IPS-NIHi7 (cell line): ENCODE data around the gene KLHL29.
"Not testable (repeated sequence)": the region's sequence is repeated elsewhere in the genome, so short reads cannot be mapped to it uniquely, and the experiment has no call there.

Experiments used
- DNase-seq: peaks from one replicate; pipeline ENCODE4 v3.0.0; 2012; ENCODE audit warnings: mixed read lengths; ENCODE audit errors: extremely low spot score

The KLHL29 gene

DNA sequence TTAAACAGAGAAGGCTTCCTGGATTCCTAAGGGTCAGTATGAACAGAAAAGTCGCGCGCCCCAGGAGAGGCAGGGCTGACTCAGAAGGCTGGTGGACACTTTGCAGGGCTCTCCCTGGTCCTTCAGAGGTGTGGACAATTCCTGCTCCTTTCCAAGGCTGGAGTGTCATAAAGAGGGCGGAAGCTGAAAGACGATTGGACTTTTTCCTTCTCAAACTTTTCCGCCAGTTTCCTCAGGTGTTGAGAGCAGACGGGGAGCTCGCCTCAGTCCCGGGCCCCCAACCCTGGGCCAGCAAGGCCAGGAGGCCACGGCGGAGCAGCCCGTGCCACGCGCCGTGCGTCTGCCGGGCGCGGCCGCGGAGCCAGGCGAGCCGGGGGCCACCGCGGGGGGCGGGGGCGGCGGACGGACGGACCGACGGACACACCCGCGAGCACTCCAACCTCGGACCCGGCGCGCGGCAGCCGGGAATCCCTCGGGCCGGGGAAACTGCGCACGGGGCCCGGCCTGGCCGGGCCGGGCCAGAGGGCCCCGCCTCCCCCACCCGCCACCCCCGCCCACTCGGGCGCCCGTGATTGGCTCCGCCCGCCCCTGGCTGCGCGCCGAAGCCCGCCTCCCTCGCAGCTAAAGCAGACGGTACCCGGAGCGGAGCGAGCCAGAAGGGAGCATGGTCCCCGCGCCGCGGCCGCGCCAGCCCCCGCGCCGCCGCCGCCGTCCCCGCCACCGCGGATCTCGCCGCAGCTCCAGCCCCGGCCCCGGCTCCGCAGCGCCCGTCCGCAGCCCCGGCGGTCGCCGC is at the start of gene KLHL29:
Gene KLHL29 (plus strand): TSS at position 629 of the 793 bp plus-strand sequence. CDS start 177,018 bp downstream, outside the sequence.
- DNase-seq: peak; percentile 87

DNA sequence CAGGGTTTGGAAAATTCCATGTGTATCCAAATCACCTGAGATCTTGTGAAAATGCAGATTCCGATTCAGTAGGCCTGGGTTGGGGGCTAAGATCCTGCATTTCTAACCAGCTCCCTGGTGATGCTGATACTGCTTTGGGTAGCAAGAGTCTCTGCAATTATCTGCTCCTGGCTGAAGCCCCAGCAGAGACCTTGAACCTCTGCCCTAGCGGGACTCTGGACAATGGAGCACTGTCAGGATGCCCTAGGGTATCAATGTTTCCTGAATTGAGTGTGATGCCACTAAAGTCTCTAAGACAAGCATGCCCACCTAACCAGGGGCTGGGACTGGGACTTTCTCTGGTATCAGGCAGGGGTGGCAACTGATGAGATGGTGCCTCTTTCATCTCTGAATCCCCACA is 49.4 kb upstream of the KLHL29 start:
- DNase-seq: no peak

DNA sequence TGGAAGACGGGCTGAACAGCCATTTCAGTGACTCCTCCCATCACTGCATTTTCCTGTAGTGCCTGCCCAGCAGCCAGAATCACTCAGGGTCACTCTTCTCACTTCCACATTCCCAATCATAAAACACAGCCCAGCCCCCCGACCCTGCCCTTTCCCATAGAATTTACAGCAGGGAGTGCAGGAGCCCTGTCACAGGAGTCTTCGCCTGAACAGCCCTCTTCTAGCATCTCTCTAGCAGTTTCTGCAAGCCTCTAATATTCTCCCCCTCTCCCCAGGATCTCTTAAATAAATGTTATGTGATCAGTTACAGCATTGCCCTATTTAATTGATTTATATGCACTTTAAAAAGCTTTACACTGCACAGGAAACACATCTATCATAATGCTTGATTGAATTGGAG is 42.9 kb upstream of the KLHL29 start:
- no peak for DNase-seq

DNA sequence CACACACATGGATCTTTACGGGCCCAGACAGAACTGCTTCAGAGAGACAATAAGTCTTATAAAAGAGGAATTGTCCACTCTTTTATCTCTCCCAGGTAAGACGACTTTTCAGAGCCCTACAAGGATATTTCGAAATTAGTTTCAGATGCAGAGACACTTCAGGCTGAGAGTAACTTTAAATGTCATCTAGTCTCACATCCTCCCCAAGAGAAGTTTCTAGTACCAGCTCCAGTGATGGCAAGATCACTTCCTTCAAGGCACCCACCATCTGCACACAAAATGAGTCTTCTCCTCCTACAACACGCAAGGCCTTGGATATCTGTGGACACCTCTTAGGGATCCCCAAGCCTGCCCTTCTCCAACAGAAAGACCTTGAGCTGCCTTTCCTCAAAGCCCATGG is 39.0 kb upstream of the KLHL29 start:
- DNase-seq: no peak

DNA sequence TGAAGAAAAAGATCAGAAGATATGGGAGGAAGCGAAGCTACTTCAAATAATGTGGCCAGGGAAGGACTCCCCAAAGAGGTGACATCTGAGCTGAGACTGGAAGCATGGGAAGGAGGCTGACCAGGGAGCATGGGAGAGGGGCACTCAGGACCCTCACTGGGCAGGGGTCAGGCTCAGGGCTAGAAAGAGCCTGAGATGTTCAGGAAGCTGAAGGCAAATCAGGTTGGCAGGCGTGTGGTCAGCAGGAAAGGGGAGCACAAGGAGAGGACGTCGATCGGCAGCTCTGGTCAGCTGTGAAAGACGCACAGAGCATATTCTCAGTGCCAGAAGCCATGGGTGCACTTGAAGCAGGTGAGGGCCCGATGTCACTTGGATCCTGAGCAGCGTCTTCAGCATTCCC is 38.2 kb upstream of the KLHL29 start:
- no peak for DNase-seq

DNA sequence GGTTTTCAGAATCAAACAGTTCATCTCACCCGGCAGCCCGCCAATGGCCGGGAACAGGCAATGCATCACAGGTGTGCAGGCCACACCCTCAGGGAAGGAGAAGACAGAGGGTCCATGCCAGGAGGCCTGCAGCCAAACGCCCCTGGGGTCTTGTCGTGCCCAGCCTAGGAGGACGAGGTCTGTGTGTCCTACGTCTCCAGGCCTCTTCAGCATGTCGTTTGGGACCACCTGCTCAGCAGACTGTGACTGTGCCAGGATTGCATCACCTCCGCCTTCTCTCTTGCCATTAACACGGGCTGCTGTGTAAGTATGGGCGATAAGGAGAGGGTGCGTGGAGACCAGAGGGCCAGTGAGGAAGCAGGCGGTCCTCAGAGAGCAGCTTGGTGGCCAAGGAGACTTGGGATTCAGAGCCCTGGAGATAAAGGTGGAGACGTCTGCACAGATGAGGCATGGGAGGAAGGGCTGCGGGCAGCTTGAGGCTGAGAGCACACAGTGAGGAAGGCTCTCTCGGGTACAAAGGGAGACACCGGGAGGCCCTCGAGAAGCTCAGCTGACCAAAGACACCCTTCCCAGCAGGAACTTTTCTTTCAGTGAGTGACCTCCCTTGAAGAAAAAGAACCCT is 37.4 kb upstream of the KLHL29 start:
- DNase-seq: no peak

DNA sequence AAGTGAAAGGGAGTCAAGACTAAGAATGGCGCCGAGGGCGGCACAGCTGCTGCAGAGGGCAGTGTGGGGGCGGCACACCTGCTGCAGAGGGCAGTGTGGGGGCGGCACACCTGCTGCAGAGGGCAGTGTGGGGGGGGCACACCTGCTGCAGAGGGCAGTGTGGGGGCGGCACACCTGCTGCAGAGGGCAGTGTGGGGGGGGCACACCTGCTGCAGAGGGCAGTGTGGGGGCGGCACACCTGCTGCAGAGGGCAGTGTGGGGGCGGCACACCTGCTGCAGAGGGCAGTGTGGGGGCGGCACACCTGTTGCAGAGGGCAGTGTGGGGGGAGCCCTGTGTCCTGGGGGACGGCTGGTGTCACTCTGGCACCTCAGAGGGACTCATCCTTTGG is 36.9 kb upstream of the KLHL29 start:
- not testable (repeated sequence) for DNase-seq

DNA sequence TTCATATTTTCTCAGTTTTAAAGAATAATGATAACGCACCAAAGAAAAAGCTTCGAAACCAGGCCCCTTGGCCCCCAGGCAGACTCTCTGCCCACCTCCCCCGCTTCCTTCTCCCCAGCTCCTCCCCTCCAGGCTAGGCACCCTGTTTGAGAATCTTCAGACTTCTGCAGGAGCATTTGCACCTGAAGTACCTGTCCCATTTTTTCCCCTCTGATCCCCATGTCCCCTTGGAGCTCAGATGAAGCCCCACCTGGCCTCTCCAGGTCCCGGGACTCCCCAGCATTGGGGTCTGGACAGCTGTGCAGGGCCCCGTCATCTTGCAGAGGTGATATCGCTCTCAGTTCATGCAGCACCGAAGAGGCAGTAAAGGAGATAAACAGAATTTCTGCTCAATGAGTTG is 35.5 kb upstream of the KLHL29 start:
- DNase-seq: no peak

DNA sequence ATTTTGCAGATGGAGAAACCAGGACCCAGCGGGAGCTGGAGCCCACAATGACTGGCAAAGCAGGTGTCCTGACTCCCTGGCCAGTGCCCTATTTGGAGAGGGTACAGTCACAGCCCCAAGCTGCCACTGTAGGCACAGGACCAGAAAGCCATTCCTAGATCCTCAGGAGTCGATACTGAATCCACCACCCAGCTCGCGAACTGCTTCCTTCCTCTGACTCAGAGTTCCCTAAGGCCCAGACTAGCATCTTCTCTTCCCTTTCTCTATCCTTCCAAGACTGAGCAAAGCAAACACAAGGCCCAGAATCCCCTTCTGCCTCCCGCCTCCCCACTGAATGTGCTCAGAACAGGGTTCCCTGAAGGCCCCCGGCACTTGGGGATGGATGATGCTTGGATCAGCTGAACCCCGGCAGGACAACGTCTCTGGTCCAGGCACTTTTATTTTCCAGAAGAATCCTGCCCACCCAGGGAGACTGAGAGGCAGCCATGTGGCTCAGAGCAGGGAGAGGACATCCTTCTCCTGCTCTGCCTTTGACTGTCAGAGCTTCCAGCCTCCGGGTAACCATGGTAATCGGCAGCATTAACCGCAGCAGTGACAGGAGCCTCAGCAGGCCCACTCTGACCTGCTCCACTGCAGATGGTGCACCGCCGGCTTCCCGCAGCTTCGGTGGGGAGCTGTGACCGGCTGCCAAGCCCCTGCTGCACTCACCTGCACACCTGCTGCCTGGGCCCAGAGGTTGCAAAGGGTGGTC is 34.8 kb upstream of the KLHL29 start:
- DNase-seq: no peak

DNA sequence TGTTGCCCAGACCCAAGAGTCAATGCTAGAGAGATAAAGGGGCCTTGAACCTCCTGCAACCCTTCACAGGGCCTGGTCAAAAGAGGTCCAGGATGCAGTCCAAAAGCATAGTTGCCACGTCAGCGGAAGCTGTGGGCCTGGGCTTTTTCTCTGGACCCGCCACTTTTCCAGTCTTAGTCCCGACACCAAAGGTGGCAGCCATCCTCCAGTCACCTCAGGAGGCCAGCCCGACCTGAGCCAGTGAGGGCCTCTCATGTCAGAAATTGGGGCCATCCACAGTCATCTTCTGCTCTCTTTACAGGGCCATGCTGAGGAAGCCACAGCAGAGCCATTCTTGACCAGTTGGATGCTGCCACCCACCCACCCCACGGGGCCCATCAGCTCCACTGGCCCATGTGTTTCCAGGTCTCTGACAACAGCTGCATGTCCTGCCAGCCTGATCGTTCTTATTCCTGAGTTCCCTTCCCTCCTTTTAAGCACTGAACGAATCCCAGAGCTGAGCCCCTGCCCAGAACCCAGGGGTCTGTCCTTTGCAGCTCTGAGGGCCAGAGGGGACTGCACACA is 34.1 kb upstream of the KLHL29 start:
- DNase-seq: no peak

DNA sequence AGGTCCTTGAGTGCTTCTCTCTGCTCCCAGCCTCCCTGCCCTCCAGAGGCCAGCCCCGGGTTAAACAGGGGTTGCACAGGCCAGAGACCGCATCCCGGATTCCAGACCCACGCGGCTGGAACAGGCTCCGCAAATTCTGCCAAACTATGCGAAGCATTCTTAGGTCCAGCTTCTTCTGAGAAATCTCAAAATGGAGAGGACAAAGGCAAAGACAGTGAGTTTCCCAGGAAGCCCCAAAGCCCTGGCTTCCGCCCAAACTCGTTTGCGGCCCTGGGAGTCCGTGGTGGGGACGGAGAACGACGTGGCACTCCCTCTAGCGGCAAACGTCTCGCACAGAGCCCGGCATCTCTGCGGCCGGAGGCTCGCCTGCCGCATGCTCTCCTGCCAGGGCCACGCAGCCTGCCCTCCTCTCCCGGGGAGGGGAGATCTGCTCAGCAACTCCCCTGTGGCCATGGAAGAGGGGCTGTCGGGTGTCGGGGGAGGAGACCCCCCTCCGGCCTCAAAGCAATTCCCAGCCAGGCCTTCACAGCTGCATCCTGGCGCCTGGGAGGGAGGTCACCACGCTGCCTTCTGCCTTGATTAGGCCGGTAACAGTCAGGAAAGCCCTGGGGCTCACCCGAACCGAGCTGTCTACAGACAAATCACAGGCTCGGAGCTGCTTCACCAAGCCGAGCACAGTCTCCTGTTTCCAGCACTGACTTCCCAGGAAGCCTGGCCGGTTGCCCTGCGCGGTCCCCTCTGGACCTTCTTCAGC is 33.4 kb upstream of the KLHL29 start:
- DNase-seq: peak; percentile 95

DNA sequence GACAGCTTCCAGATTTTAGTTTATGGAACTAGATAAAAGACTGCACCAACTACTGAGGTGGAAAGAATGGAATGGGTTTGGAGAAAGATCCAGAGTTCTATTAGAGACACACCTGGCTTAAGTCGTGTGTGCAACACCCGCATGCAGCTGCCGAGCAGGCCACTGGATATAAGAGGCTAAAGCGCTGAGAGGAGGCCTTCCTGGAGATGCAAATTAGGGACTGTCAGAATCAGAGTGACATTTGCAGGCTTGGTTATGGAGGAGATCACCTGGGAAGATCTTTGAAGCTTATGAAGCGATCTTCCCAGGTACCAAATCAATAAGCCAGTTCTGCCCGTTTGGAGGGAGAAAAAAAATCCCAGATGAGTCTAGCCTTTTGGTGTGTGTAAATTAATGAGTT is 30.4 kb upstream of the KLHL29 start:
- no peak for DNase-seq

DNA sequence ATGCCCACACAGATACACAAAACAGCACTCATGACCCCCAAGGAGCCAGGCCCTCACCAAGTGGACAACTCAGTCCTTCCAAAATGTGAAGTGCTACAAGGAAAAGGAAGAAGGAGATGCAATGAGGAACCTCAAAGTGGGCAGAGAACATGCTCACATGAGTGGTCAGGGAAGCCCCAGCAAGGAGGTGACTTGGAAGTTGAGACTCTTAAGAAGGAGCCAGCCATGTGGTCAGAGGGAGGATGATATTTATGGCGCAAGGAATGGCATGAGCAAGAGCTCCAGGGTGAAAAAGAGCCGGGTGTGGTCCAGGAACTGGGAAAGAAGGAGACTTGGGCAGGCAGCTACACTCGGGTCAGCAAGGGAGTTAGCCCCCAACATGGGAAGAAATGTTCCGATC is 30.0 kb upstream of the KLHL29 start:
- no peak for DNase-seq

DNA sequence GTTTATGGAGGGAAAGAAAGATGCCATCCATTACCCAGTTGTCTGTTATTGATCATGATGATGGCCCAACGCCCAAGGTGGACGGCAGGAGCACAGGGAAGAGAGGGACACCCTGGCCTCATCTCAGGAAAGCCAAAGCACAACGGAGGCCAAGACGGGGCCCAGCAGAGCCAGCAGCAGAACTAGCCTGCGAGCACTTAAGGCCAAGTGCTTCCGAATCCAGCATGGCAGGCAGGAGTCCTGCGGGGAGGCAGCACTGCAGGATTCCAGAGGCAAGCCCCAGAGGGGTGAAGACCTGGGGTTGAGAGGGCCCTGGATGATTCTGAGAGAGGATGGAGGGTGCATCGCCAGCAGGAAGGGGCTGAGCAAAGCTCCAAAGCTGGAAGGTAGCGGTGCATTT is 28.3 kb upstream of the KLHL29 start:
- DNase-seq: no peak

DNA sequence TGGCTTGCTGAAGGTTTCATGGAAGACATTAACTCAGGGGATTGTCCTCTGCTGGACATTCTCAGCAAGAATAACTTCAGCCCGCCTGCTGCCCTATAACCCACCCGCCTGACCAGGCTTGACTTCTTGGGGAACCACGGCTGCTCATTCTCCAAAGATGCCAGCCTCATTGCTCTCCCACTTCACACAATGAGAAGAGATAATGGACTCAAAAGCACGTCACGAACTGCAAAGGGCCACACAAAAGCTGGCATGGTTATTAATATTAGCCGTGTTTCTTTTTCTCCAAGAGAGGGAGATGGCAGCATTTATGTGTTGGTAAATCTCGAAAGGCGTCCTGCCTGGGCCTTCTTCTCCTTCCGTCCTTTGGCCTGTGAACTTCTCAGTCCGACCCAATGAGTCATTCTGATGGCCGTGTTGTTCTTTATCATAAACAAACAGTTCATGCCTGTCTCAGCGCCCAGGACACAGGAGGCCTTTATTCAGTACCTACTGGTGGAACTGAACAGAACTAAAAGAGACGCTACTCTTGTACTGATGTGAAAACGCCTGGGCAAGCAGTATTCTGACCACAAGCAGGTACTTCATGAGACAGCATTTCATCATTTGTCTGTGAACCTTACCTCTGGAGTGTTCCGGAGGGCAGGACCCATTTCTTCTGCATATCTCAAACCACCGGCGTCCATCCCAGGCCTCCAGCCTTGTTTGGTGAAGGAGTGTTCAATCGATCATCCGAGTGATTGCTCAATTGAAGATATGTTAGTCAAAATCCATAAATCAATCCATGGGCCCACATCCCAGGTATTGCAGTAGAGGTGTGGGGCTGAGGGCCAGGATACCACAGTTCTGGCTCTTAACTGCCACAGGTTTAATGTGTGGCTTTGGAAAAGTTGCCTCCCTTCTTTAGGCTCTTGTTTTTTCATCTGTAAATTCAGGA is 25.1 kb upstream of the KLHL29 start:
- no peak for DNase-seq

DNA sequence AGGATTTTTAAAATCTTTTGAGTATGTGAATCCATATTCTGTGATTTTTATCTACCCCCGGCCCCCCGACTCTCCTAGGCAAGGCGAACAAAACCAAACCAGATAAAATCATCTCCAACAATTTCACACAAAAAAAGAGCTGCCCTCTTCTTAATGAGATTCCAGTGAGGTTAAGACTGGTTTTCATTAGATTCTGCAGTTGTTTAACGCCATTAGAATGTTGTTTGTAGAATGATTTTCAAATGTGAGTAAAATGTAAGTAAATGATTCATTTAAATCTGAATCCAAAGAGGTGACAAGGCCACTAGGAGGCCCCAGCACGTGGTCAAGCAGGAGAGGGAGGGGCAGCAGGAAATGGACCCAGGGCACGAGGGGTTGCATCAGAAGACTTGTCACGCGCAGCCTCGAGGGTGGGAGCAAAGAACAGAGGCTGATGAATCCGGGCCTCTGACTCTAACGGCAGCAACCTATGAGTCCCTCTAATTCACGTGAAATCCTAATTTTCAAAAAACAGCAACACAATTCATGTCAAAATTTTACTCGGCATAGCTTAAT is 24.3 kb upstream of the KLHL29 start:
- DNase-seq: peak; percentile 53

DNA sequence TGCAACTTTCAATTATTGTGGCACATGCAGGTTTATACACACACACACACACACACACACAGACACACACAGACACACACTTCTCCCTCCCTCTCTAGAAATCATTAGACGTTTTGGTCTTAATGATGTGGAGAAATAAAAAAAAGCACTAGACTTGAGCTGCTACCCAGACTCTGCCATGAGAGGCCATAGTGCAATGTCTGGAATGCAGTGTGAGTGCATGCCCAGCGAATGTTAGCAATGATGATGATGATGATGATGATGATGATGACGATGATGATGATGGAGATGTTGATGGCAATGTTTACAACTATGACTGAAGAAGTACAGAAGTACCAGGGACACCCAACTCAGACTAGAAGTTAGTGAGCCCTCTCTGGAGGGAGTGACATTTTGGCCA is 23.8 kb upstream of the KLHL29 start:
- no peak for DNase-seq

DNA sequence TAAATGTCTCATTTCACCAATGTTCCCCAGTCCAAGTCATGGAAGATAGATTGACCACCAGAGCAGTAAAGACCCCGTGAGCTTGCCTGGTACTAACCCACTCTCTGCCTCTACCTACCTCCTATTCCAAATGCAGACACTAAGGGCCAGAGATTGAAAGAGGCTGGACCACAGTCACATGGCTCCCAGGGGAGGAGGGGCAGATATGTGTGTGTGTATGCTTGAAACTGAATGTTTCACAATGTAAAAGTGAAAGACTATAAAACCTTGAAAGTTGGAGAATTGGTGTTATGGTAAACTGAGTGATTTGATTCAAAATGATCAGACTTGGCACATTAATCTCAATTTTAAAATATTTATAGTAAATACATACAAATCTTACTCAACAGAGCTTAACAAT is 21.7 kb upstream of the KLHL29 start:
- DNase-seq: no peak

DNA sequence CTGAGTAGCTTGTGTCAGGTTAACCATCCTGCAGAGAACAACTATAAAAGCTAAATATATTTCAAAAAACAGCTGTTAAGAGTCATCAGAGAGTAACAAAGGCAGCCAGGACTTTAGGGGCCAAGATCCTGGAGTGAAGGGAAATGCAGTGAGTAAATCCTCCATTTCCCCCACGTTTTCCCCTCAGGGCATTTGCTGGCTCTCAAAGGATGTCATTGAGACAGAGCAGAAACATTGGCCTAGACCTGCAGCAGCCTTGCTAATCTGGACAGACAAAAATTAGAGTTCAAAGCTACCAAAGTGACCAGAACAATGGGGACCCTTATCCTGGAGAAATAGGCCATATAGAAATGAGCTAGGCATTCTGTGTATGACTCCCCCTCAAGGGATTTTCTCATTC is 21.1 kb upstream of the KLHL29 start:
- no peak for DNase-seq

DNA sequence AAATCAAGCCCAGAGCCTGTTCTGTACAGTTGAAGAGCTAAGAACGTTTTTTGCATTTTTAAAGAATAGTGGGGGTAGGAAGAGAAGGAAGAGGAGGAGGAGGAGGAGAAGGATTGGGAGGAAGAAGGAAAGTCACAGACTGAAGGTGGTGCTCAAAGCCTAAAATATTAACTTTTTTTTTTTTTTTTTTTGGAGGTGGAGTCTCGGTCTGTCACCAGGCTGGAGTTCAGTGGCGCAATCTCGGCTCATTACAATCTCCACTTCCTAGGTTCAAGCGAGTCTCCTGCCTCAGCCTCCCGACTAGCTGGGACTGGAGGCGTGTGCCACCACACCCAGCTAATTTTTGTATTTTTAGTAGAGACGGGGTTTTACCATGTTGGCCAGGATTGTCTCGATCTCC is 18.3 kb upstream of the KLHL29 start:
- no peak for DNase-seq
